Measurements from ENCODE around the gene TMEM30A. TPM values are rescaled to one million over a fixed set of nuclear protein-coding genes. Genes with fewer than 3 reads are reported as not detected.

The TMEM30A gene
- total and polyA plus RNA-seq, 2 of the 13 experiments (the other 11 are each of a cell fraction or from before 2014, with no cell fraction given) = 17.6 to 54.4 TPM

GRCh38 chr6:75208298-75209183 lies 76.1 kb downstream of the TMEM30A start (continued):
- TF ChIP-seq TBP (CRISPR knock-in tag; IDR thresholded peaks at IDR 0.05) (no peak), CREB1 (IDR thresholded peaks at IDR 0.05) (no peak), CREB1 (CRISPR knock-in tag; IDR thresholded peaks at IDR 0.05) (no peak), ZFAT (CRISPR knock-in tag; conservative IDR thresholded peaks at IDR 0.05) (no peak), ZNF350 (CRISPR knock-in tag; IDR thresholded peaks at IDR 0.05; ENCODE audit: borderline replicate concordance, low read depth) (no peak)

GRCh38 chr6:75206576-75207342 lies 77.8 kb downstream of the TMEM30A start:
- no peaks in the 10 kb centered on the region; the same call in 1 of the 2 replicates for H3K4me1 ChIP-seq (ENCODE audit: insufficient read depth, low read length)
- no peak overlapping the region for H2AFZ ChIP-seq (ENCODE audit: low read length)
- ChIA-PET CTCF (ENCODE audit: low intra/inter-chr PET ratio, low total read pairs) (no interaction called here), POLR2A (no interaction called here)
- H3K36me3 ChIP-seq (replicated peaks in 1 of 2; ENCODE audit: control insufficient read depth in 1 of 2, insufficient read depth in 2 of 2, low read length in 2 of 2) = no peaks in the 10 kb centered on the region
- no peak overlapping the region for H3K4me2 ChIP-seq (ENCODE audit: low read depth, low read length)
- no peaks in the 10 kb centered on the region for H3K79me2 ChIP-seq (ENCODE audit: insufficient read depth, low read length)
- ATAC-seq = no peak
- no peak for DNase-seq (ENCODE audit: low spot score)
- no peak overlapping the region for H3K27ac ChIP-seq (ENCODE audit: extremely low read length, insufficient read depth, low read length)
- intact Hi-C loops (cut with micrococcal nuclease; ENCODE audit: unreplicated experiment) = loop anchor here (10.0 kb wide), 1 partner anchor 1352 kb away; no protein-coding TSS in a partner anchor
- no peaks in the 10 kb centered on the region for H3K9me3 ChIP-seq (ENCODE audit: low read length)
- BruUV-seq (replicated peaks) = no TSS peak
- in situ Hi-C loops (cut with HindIII; ENCODE audit: extremely low pct_ligation_motif_present, low pct_unique_long_range_greater_than_20kb) = loop anchor here (10.0 to 25.0 kb wide), 6 partner anchors 452 to 1469 kb away; no protein-coding TSS in a partner anchor
- no peak overlapping the region for H3K9ac ChIP-seq (ENCODE audit: insufficient read depth, low read depth, low read length)
- WGBS (ENCODE audit: low lambda C conversion rate) = 47% methylated on average over 31 of the region's 35 CpGs
- FAIRE-seq = no peak
- H3K27me3 ChIP-seq (ENCODE audit: control insufficient read depth in 1 of 2, insufficient read depth in 2 of 2, low read length in 2 of 2) = peaks cover 6 to 62% of the 10 kb centered on the region in 2 experiments; a peak in 4 of 5 replicates
- no peaks in the 10 kb centered on the region for H4K20me1 ChIP-seq (ENCODE audit: insufficient read depth, low read length)
- H3K4me3 ChIP-seq (replicated peaks in 1 of 3; ENCODE audit: insufficient read depth in 1 of 3, low read depth in 2 of 3, low read length in 3 of 3) = no peak overlapping the region
- no peak for TF ChIP-seq ZNF503 (CRISPR knock-in tag; IDR thresholded peaks at IDR 0.05)
- no peak for TF ChIP-seq MTF1 (CRISPR knock-in tag; IDR thresholded peaks at IDR 0.05)
- TF ChIP-seq, protein P1, sequence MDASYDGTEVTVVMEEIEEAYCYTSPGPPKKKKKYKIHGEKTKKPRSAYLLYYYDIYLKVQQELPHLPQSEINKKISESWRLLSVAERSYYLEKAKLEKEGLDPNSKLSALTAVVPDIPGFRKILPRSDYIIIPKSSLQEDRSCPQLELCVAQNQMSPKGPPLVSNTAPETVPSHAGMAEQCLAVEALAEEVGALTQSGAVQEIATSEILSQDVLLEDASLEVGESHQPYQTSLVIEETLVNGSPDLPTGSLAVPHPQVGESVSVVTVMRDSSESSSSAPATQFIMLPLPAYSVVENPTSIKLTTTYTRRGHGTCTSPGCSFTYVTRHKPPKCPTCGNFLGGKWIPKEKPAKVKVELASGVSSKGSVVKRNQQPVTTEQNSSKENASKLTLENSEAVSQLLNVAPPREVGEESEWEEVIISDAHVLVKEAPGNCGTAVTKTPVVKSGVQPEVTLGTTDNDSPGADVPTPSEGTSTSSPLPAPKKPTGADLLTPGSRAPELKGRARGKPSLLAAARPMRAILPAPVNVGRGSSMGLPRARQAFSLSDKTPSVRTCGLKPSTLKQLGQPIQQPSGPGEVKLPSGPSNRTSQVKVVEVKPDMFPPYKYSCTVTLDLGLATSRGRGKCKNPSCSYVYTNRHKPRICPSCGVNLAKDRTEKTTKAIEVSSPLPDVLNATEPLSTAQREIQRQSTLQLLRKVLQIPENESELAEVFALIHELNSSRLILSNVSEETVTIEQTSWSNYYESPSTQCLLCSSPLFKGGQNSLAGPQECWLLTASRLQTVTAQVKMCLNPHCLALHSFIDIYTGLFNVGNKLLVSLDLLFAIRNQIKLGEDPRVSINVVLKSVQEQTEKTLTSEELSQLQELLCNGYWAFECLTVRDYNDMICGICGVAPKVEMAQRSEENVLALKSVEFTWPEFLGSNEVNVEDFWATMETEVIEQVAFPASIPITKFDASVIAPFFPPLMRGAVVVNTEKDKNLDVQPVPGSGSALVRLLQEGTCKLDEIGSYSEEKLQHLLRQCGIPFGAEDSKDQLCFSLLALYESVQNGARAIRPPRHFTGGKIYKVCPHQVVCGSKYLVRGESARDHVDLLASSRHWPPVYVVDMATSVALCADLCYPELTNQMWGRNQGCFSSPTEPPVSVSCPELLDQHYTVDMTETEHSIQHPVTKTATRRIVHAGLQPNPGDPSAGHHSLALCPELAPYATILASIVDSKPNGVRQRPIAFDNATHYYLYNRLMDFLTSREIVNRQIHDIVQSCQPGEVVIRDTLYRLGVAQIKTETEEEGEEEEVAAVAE (CRISPR knock-in tag; IDR thresholded peaks at IDR 0.05; ENCODE audit: borderline replicate concordance) = no peak
- TF ChIP-seq NFE2 (CRISPR knock-in tag; IDR thresholded peaks at IDR 0.05) = no peak
- TF ChIP-seq ATF3 (CRISPR knock-in tag; IDR thresholded peaks at IDR 0.05) = no peak
- no peak for TF ChIP-seq MAF1 (CRISPR knock-in tag; IDR thresholded peaks at IDR 0.05; ENCODE audit: borderline replicate concordance)
- no peak for TF ChIP-seq ATM (IDR thresholded peaks at IDR 0.05; ENCODE audit: borderline replicate concordance)
- TF ChIP-seq ZMYM2 (CRISPR knock-in tag; IDR thresholded peaks at IDR 0.05) = no peak
- no peak for TF ChIP-seq POLR2AphosphoS2 (IDR thresholded peaks at IDR 0.05; ENCODE audit: low read depth, low read length)
- no peak for TF ChIP-seq ZNF543 (CRISPR knock-in tag; IDR thresholded peaks at IDR 0.05)

Data from HepG2 (cell line).